ENCODE measurements around the gene LRP10.
"Not testable (repeated sequence)": the region's sequence is repeated elsewhere in the genome, so short reads cannot be mapped to it uniquely, and the experiment has no call there.

Gene LRP10

GRCh38 chr14:22848351-22849164 is 23.0 kb upstream of the LRP10 start:
- in situ Hi-C loops (cut with MboI; ENCODE audit: low sequenced_read_pairs, unreplicated experiment) = no loop called here
- TF ChIP-seq, protein P1, sequence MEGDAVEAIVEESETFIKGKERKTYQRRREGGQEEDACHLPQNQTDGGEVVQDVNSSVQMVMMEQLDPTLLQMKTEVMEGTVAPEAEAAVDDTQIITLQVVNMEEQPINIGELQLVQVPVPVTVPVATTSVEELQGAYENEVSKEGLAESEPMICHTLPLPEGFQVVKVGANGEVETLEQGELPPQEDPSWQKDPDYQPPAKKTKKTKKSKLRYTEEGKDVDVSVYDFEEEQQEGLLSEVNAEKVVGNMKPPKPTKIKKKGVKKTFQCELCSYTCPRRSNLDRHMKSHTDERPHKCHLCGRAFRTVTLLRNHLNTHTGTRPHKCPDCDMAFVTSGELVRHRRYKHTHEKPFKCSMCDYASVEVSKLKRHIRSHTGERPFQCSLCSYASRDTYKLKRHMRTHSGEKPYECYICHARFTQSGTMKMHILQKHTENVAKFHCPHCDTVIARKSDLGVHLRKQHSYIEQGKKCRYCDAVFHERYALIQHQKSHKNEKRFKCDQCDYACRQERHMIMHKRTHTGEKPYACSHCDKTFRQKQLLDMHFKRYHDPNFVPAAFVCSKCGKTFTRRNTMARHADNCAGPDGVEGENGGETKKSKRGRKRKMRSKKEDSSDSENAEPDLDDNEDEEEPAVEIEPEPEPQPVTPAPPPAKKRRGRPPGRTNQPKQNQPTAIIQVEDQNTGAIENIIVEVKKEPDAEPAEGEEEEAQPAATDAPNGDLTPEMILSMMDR (IDR thresholded peaks at IDR 0.05; ENCODE audit: borderline replicate concordance, control extremely low read depth, extremely low read depth, insufficient read depth, missing control alignments) = no peak
- peak; percentile 40 for DNase-seq (ENCODE audit: low spot score)

DNA sequence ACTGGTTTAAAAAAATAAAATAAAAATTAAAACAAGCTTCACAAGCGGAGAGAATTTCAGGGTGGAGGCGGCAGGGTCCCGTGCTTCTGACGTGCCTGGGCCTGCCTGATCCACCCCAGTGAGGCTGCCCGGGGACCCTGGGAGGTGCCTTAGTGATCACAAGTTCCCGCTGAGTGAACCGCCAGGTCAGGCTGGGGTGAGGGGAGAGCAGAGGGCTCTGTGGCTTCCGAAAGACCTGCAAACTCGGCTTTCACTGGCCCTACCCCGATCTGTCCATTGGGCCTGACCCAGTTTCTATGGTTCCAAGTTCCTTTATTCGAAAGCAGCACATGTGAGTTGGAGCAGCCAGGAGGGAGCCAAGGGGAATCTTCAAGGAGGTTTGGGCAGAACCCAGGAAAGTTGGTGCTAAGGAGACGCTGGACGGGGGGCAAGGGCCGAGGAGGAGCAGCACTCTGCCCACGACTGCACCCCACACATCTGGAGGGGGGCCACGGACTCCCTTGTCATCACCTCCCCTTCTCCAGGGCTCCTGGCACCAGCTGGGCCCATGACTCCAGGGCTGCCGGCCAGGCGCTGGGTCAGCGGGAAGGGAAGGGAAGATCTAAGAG is 22.2 kb upstream of the LRP10 start:
- in situ Hi-C loops (cut with MboI; ENCODE audit: low sequenced_read_pairs, unreplicated experiment) = no loop called here
- DNase-seq (ENCODE audit: low spot score) = no peak
- TF ChIP-seq, protein P1 (IDR thresholded peaks at IDR 0.05; ENCODE audit: borderline replicate concordance, control extremely low read depth, extremely low read depth, insufficient read depth, missing control alignments) = no peak

DNA sequence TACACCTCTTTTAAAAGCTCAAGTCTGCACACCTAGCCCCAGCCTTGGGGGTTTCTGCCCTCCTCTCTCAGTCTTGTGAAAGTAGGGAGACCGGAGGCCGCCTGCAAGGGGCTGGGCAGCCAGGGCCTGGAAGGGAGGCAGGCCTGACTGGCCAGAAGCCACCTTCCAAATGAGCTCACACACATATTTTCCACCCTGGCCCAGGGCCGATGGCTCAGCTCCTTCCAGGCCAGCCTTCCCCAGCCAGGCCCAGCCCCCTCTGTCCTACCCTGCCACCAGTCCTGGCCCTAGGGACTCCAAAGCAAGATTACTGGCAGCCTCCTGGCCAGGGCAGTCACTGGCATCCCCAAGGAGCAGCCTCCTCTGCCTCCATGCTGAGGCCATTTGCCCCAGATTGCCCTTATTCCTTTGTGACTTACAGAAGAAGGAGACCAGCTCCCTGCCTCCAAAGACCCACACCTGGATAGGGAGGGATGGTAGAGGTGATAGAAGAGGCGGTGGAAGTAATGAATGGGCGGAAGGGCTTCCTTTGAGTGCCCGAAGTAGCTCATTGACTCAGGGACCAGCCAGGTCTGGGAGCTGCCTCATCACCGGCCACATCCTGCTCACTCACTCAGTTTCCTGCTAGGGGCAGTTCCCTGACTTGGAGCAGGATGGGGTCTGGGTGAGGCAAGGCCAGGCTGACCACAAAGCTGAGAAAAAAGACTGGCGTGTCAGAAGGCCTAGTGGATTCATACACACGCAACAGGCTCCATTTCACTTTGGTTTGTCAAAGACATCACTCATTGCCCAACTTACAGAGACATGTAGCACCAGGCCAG is 20.4 kb upstream of the LRP10 start:
- TF ChIP-seq, protein P1 (IDR thresholded peaks at IDR 0.05; ENCODE audit: borderline replicate concordance, control extremely low read depth, extremely low read depth, insufficient read depth, missing control alignments) = no peak
- no peak for DNase-seq (ENCODE audit: low spot score)
- in situ Hi-C loops (cut with MboI; ENCODE audit: low sequenced_read_pairs, unreplicated experiment) = loop anchor here (5.0 to 10.0 kb wide), 3 partner anchors 74 to 466 kb away; no protein-coding TSS in a partner anchor

GRCh38 chr14:22852178-22852577 is 19.4 kb upstream of the LRP10 start:
- in situ Hi-C loops (cut with MboI; ENCODE audit: low sequenced_read_pairs, unreplicated experiment) = loop anchor here (5.0 to 10.0 kb wide), 3 partner anchors 75 to 467 kb away; no protein-coding TSS in a partner anchor
- not testable (repeated sequence) for DNase-seq (ENCODE audit: low spot score)

DNA sequence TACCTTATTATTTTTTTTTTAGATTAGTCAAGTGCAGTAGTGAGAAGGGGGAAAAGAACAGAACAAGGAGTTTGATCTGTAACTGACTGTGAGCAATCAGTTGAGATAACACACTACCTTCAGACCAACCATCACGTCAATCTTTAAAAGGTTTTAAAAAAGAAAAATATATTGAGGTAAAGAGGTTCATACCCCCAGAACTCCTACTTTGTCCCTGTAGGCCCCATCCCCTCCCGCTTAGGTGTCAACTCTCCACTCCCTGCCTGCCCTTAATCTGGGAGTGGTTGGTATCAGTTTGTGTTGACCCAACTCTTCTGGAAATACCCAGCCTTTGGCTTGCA is 19.0 kb upstream of the LRP10 start:
- TF ChIP-seq, protein P1 (IDR thresholded peaks at IDR 0.05; ENCODE audit: borderline replicate concordance, control extremely low read depth, extremely low read depth, insufficient read depth, missing control alignments) = no peak
- in situ Hi-C loops (cut with MboI; ENCODE audit: low sequenced_read_pairs, unreplicated experiment) = loop anchor here (5.0 to 10.0 kb wide), 3 partner anchors 75 to 468 kb away; no protein-coding TSS in a partner anchor

DNA sequence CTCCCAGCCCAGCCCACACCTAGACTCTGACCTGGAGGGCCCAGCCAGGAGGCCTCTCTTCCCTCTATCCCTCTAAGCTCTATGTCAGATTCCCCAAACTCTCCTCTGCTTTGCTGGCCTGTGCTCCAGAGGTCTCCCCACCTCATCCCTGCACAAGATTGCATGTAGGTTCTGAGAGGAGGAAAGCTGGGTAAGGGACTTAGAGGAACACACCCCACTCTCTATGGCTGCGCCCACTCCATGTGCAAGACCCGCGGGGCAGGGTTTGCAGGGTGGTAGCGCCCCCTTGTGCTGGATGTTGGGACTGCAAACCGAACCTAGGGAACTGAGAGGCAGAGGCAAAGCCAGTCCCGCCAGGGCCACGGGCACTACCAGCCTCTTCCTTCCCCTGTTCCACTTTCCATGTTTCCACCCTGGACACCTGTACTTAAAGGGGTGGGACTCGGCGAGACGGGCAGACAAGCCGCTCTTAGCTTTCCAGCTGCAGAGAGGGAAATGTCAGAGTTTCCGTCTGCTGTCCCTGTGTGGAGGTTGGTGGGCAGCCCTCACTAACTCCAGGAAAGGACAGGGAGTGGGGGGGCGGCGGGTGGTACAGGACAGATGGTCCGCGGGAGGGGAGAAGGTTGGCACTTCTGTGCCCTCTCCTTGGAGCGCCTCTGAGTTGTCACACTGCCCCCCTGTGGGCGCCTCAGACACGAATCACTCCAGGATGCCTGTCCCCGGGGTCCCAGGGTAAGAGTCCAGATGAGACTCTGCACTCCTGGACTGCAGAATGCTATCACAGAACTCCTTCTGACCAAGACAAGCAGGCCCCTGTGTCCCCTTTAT is 18.4 kb upstream of the LRP10 start:
- DNase-seq (ENCODE audit: low spot score) = peak; percentile 88
- in situ Hi-C loops (cut with MboI; ENCODE audit: low sequenced_read_pairs, unreplicated experiment) = loop anchor here (5.0 to 10.0 kb wide), 3 partner anchors 76 to 468 kb away; no protein-coding TSS in a partner anchor
- TF ChIP-seq, protein P1 (IDR thresholded peaks at IDR 0.05; ENCODE audit: borderline replicate concordance, control extremely low read depth, extremely low read depth, insufficient read depth, missing control alignments) = peak; percentile 98

More for the DNA sequence above, 19.0 kb upstream of the LRP10 start:
- no peak for DNase-seq (ENCODE audit: low spot score)

GRCh38 chr14:22854296-22854695 is 17.2 kb upstream of the LRP10 start:
- in situ Hi-C loops (cut with MboI; ENCODE audit: low sequenced_read_pairs, unreplicated experiment) = loop anchor here (5.0 to 10.0 kb wide), 3 partner anchors 77 to 469 kb away; no protein-coding TSS in a partner anchor

More at GRCh38 chr14:22854296-22854695, 17.2 kb upstream of the LRP10 start:
- DNase-seq (ENCODE audit: low spot score) = not testable (repeated sequence)
